K562 (cell line): ENCODE data around the gene ENDOU. TPM values are rescaled to one million over a fixed set of nuclear protein-coding genes. Genes with fewer than 3 reads are reported as not detected.

Experiments
- ARID3B ChIP-seq: fragments of 250-450 bp; sonication (Bioruptor Pico); IDR thresholded peaks from 2 replicates; pipeline ENCODE4 v1.4.0; 2020; ENCODE audit warnings: borderline replicate concordance
- BDP1 ChIP-seq: IDR thresholded peaks from 3 replicates; pipeline ENCODE4 v1.6.1; 2011; ENCODE audit not compliant: insufficient read length, insufficient read depth
- POLR2H ChIP-seq: IDR thresholded peaks from 2 replicates; pipeline ENCODE4 v1.6.1; 2016; ENCODE audit warnings: missing genetic modification characterization, low read depth, mild to moderate bottlenecking, control low read depth, missing compliant biosample characterization, moderate library complexity
- PRDM10 ChIP-seq: fragments of 450-650 bp; IDR thresholded peaks from 2 replicates; pipeline ENCODE4 v1.6.1; 2018; ENCODE audit not compliant: partially characterized antibody
- ZBTB2 ChIP-seq: fragments of 450-650 bp; IDR thresholded peaks from 2 replicates; pipeline ENCODE4 v1.6.1; 2016; ENCODE audit warnings: antibody characterized with exemption
- ZBTB33 ChIP-seq: sonication (generic); formaldehyde crosslinking; IDR thresholded peaks from 2 replicates; pipeline ENCODE4 v1.8.1; 2023; ENCODE audit warnings: mild to moderate bottlenecking, missing genetic modification reagents
- ZNF407 ChIP-seq: fragments of 450-650 bp; IDR thresholded peaks from 2 replicates; pipeline ENCODE4 v1.6.1; 2016; ENCODE audit warnings: low read depth
- polyA plus RNA-seq, 8 experiments: library from polyadenylated mRNA; depleted of rRNA in 4 of 8; stranded (reverse) in 5 of 8; unstranded in 3 of 8; fragments of >200 nt; fragmentation: Nextera tagmentation in 2 of 8; fragmentation: Illumina TruSeq in 1 of 8; extraction: Ambion mirVana in 2 of 8; extraction: Trizol in 1 of 8; gene quantifications; 2 replicates each; pipeline versions ENCODE4 v1.2.1 to v1.2.3, GENCODE V29; 2011 to 2014; ENCODE audit warnings: inconsistent platforms in 1 of 8, missing spikeins in 1 of 8
- total RNA-seq, 7 experiments: library from RNA; depleted of rRNA in 6 of 7; stranded (reverse); fragments of >200 nt in 6 of 7; fragmentation: Illumina TruSeq in 2 of 7; extraction: Trizol in 2 of 7; gene quantifications; 2 replicates each; pipeline versions ENCODE4 v1.2.1 to v1.2.3, GENCODE V29; 2011 to 2021; ENCODE audit warnings: low replicate concordance in 1 of 7

Gene ENDOU
- total and polyA plus RNA-seq, 9 of the 15 experiments (the other 6 are each of a cell fraction or from before 2014, with no cell fraction given), result 0.03 TPM; not detected in 8

GRCh38 chr12:47705566-47706425 lies 19.5 kb downstream of the ENDOU start, which contains the start of gene RPAP3 (continued):
- TF ChIP-seq ZBTB2 (peak; percentile 82; the same call in 1 of the 2 replicates), POLR2H (tag) (peak; percentile 93), BDP1 (no peak), ZBTB33 (CRISPR knock-in tag) (no peak), ZNF407 (no peak), PRDM10 (peak; percentile 58), ARID3B (CRISPR knock-in tag) (no peak)
